ENCODE results near the gene BRINP2.

The BRINP2 gene

DNA sequence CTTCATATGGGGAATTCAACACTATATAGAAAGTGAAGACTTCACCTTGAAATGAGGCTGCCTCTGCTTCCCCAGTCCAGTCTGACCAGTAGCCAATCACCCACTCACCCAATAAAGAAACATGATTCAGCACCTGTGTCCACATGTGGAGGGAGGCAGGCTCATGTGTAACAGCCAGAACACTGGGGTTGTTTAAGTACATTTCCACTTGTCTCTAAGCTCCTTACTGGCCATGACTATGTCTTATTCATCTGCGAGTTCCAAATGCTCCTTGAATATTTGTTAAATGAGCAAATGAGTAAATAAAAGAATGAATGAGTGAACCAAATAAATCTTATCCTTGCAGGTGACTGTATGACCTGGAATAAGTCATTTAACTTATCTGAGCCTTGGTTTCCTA, 100.1 kb downstream of the BRINP2 start:
- DNase-seq (ENCODE audit: low read depth in 2 of 2): no peak

DNA sequence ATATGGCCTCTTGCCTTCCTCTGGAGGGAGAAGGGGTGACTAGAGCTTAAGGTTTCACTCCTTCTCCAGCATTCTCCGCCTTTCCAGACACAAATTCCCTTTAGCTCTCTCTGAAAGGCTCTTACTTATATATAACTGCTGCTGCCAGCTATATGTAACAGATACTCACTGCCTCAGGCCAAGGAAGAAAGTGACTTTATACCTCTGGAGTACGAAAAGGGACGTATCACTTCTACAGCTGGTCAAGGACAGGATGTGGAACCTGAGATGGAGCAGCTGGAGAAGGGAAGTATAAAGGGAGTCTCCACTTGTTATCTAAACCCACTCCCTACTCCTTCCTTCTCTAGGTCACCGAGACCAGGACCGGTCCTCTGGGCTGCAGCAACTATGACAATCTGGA, 102.4 kb downstream of the BRINP2 start:
- DNase-seq (ENCODE audit: low read depth in 2 of 2): no peak

GRCh38 chr1:177274687-177275211, 104.0 kb downstream of the BRINP2 start:
- DNase-seq (ENCODE audit: low read depth in 2 of 2): no peak

GRCh38 chr1:177275736-177276135, 105.0 kb downstream of the BRINP2 start:
- no peak for DNase-seq (ENCODE audit: low read depth in 2 of 2)

- DNase-seq (ENCODE audit: low read depth in 2 of 2): no peak
These were observed 108.0 kb downstream of the BRINP2 start for GRCh38 chr1:177278626-177279390.

- no peak for DNase-seq (ENCODE audit: low read depth in 2 of 2)
These were observed 111.1 kb downstream of the BRINP2 start for GRCh38 chr1:177281901-177282300.

DNA sequence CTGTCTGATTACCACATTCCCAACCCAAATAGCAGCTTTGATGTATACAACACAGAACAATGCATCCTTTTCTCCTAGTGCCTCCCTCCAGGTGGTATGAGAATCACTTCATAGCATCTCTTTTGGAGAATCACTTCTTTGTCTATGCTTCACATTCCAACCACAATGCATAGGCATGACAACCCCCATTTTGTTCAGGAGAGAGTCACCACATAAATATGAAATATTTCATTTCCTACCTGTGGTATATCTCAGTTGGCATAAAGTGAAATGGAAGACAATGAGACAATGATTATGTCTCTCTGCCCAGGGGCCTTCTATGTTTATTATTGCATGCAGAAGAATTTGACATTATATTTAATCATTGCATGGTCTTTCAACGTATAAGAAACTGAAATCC, 112.2 kb downstream of the BRINP2 start:
- no peak for DNase-seq (ENCODE audit: low read depth in 2 of 2)

GRCh38 chr1:177283380-177283779, 112.6 kb downstream of the BRINP2 start:
- no peak for DNase-seq (ENCODE audit: low read depth in 2 of 2)

DNA sequence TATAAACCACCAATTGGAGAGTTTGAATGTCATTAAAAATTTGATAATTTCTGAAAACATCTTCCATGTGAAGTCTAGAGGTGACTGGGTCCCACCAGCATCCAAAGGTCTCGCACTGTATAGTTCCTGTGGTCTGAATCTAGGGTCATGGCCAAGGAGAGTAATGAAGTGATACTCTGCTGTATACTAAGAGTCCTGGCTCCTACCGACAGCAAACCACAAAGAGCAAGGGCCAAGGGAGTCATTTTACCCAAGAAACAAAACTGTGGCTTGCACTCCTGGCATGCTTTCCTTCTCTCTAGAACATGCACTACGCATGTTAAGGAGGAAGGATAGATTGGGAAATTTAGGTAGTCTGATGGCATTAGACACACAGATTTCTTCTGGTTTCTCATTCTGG, 115.6 kb downstream of the BRINP2 start:
- DNase-seq (ENCODE audit: low read depth in 2 of 2): no peak

DNA sequence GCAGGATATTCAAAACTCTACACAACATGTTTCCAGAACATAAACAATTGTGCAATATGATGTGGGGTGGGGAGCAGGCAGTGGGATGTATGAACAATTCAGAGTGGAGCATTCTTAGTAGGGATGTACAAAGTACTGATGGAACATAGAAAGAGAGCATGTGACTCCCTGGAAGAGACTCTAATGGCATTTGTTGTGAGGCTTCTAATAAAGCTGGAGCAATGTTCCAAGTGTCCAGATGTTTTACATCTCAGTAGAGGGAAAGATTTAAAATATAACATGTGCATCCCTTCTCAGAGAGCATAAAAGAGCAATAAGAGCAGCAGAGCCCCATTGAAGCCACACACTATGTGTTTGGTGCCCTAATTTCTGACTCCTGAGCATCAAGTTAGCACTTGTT, 116.5 kb downstream of the BRINP2 start:
- DNase-seq (ENCODE audit: low read depth in 2 of 2): no peak

DNA sequence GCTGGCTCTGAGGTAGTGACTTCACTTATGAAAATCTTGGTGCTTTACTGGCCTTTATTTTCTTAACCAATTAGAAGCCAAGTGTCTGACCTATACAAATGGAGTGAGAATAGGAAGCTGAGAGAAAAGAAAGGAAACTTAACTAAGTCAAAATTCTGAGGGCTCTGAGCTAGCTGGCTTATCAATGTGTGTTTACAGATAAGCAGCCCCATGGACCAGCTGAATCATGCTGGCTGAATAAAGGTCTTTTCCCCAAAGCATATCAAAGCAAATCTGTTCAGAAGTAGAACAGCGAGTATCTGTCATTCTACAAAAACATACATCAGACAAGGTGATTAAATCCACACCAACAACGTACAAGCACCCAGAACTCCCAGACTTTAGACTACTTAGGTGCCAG, 117.2 kb downstream of the BRINP2 start:
- DNase-seq (ENCODE audit: low read depth in 2 of 2): no peak

- no peak for DNase-seq (ENCODE audit: low read depth in 2 of 2)
These were observed 118.8 kb downstream of the BRINP2 start for GRCh38 chr1:177289532-177289931.

DNA sequence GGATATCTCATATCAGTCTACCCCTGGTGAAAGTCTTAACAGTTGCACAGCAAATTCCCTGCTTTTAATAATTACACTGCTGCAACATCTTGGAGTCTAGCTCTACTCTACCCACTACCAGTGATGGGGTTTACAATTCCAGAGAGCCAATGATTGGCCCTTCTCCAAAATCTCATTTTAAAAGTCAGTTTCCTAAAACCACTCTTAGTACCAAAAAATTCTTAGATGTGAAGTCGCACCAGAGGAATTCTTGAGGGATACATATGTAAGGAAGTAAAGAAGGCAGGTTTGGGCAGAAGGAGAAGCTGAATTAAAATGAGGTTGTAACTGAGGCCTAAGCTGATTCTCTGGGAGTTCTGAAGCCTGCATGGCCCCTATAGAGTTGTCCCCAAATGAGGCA, 129.7 kb downstream of the BRINP2 start:
- DNase-seq (ENCODE audit: low read depth in 2 of 2): no peak

GRCh38 chr1:177301425-177302124, 130.8 kb downstream of the BRINP2 start:
- no peak for DNase-seq (ENCODE audit: low read depth in 2 of 2)

DNA sequence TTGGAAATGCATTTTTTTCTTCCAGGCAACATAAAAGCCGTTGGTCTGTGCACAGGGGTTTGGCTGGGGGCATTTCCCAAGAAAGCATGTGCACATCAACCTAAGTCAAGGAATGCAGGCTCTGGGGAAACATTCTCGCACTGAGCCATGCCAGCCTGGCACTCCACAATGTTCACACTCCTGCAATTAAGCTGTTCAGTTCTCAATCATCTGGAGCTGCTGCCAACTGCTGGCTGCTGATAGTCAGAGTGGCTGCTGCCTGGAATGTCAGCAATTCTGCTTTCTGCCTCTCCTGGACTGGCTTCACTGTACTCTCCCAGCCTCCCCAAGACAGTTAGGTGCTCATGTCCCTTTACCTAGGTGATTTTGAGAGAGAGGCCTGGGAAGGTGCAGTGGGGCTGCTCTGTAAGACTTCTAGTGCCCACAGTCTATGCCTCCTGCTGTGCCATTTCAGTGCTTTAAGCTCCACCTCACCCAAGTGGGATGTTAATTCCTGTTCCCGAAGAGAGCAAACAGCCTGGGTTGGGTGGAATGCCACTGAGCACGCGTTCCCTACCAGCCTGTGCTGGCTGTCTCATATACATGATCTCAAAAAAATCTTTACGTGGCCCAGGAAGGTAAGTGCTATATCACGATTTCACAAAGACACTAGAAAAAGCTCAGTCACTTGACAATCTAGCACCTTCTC, 131.7 kb downstream of the BRINP2 start:
- DNase-seq (ENCODE audit: low read depth in 2 of 2): no peak

GRCh38 chr1:177305040-177306018, 134.6 kb downstream of the BRINP2 start:
- DNase-seq (ENCODE audit: low read depth in 2 of 2): no peak

DNA sequence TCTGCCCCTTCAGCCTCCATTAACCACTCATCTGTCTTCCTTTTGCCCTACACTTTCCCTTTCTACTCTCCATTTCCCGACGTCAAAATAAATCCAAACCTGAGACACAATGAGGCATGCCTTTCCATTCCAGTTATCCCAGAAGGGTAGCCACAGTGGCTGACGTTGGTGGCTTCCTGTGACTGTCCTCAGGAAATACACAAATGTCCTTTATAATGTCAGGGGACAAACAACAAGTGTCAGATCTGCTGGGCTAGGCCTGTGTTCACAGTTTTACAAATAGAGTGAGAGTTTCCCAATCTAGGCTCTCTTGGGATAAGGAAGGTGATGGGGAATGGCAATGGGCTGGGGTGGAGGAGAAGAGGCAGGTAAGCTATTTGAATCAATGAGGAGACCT, 135.3 kb downstream of the BRINP2 start:
- no peak for DNase-seq (ENCODE audit: low read depth in 2 of 2)

- DNase-seq (ENCODE audit: low read depth in 2 of 2): no peak
These were observed 136.2 kb downstream of the BRINP2 start for GRCh38 chr1:177306981-177307380.

- no peak for DNase-seq (ENCODE audit: low read depth in 2 of 2)
These were observed 137.0 kb downstream of the BRINP2 start for GRCh38 chr1:177307771-177308170.

DNA sequence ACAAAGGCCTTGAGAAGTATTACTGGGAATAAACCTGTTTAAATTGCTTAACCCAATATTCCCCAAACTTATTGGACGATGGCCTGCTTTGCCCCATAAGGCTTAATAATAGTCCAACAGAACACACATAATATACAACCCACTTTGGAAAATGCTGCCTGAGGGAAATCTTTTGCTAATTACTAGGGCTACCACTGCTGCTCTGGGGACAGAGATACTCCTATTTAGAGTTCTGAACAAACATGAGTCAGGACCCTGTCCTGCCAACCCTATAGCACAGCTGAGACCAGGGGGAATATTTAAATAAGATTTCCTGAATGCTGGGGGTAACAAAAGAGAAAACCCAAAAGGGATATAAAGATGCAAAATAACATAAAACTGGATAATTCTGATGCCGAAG, 139.1 kb downstream of the BRINP2 start:
- no peak for DNase-seq (ENCODE audit: low read depth in 2 of 2)

GRCh38 chr1:177310326-177310725, 139.6 kb downstream of the BRINP2 start:
- no peak for DNase-seq (ENCODE audit: low read depth in 2 of 2)

All from stimulated activated CD8-positive, alpha-beta memory T cell treated with anti-CD3 and anti-CD28 coated beads, Interleukin-15, amount 100 ng/mL, for 4 hours (primary cell).